Bronchial epithelial cell (primary cell): ENCODE data around the gene TULP4. TPM values are rescaled to one million over a fixed set of nuclear protein-coding genes. Genes with fewer than 3 reads are reported as not detected.

ENCODE experiments used
- DNase-seq: peaks from one replicate; pipeline ENCODE4 v3.0.0-alpha.2; 2010; ENCODE audit warnings: low read depth
- FAIRE-seq: peaks from 2 replicates; lab custom pipeline; 2011; peaks lifted over from hg19 to GRCh38; lab: Jason Lieb, UNC
- H3K27me3 ChIP-seq: 2 replicates; pipeline ENCODE4 v1.5.1; 2011; ENCODE audit warnings: low read length; ENCODE audit not compliant: control insufficient read depth, insufficient read depth
- H3K36me3 ChIP-seq: 2 replicates; pipeline ENCODE4 v1.5.1; 2011; ENCODE audit warnings: low read length; ENCODE audit not compliant: control insufficient read depth, insufficient read depth
- H3K4me3 ChIP-seq: 2 replicates; pipeline ENCODE4 v1.5.1; 2011; ENCODE audit warnings: mild to moderate bottlenecking, low read depth, low read length, control low read depth
- CTCF ChIP-seq: IDR thresholded peaks from 2 replicates; pipeline ENCODE4 v1.5.1; 2011; ENCODE audit warnings: mild to moderate bottlenecking, moderate library complexity, low read length, control low read depth, inconsistent platforms; ENCODE audit not compliant: insufficient read depth, severe bottlenecking
- total RNA-seq: library from RNA; depleted of rRNA; stranded (reverse); fragments of >200 nt; gene quantifications from 2 replicates; pipeline ENCODE4 v1.2.1, GENCODE V29; 2014

TULP4 gene
- total RNA-seq, 1 donor from 2014 or later, result 127 TPM

DNA sequence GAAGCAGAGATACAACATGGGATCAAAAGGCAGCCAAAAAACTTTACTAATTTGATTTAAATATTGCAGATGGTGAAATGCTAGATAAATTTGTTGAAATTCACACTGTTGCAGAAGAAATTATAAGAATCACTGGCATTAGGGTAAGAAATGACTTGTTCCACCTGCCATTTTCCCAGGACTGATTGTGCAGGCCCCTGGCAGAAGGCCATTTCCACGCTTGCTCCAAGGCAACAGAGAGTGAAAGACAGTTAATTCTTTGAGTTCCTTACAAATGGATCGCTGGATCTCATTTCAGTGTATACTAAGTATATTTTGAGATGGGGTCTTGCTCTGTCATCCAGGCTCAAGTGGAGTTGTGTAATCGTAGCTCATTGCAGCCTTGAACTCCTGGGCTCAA is 180.6 kb downstream of the TULP4 start:
- FAIRE-seq, result no peak
- DNase-seq, result no peak
- H3K4me3 ChIP-seq, result no peak overlapping the region
- H3K27me3 ChIP-seq, result no peaks in the 10 kb centered on the region
- no peak for TF ChIP-seq CTCF
- H3K36me3 ChIP-seq, result peaks cover 9% of the 10 kb centered on the region

GRCh38 chr6:158496700-158497099 is 184.4 kb downstream of the TULP4 start:
- no peak for TF ChIP-seq CTCF
- H3K4me3 ChIP-seq, result no peak overlapping the region
- H3K36me3 ChIP-seq, result peaks cover 17% of the 10 kb centered on the region
- no peak for FAIRE-seq
- no peaks in the 10 kb centered on the region for H3K27me3 ChIP-seq
- DNase-seq, result no peak

DNA sequence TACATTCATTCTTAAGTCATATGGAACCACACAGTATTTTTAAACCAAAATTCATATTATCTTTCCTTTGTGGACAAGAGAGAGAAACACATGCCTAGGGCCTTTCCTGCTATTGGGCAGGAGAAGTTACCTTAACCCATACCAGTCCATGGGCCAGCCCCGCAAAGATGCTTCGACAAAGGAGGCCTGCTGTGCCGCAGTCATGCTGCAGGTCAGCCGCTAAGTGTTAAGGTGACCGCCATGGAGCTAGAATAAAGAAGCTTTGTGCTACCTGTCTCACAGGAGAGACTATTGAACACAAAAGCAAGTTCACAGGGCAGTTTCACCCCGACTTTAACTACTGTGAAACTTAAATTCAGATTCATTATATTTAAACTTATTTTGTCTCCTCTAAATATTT is 185.4 kb downstream of the TULP4 start:
- no peak for TF ChIP-seq CTCF
- no peak for DNase-seq
- no peaks in the 10 kb centered on the region for H3K27me3 ChIP-seq
- H3K36me3 ChIP-seq, result peaks cover 17% of the 10 kb centered on the region
- FAIRE-seq, result no peak
- H3K4me3 ChIP-seq, result no peak overlapping the region

DNA sequence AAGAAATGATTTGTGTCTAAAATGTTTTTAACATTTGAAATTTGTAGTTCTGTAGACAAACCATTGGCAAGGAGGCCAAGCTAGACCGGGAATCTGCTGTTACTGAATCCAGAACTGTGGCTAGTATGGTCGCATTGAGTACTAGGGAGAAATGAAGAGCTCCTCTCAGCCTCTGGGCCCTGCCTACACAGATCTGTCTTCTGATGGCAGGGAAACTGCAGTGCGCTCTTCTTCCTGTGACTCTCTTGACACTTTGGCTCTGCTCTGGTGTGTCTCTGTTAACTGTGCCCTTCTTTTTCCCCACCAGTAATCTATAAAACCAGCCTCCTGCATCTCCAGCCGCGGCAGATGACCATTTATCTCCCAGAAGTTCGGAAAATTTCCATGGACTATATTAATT is 186.1 kb downstream of the TULP4 start:
- TF ChIP-seq CTCF, result no peak
- Histone ChIP-seq H3K4me3 (no peak overlapping the region), H3K27me3 (no peaks in the 10 kb centered on the region), H3K36me3 (peaks cover 16% of the 10 kb centered on the region)
- DNase-seq (no peak), FAIRE-seq (no peak)

DNA sequence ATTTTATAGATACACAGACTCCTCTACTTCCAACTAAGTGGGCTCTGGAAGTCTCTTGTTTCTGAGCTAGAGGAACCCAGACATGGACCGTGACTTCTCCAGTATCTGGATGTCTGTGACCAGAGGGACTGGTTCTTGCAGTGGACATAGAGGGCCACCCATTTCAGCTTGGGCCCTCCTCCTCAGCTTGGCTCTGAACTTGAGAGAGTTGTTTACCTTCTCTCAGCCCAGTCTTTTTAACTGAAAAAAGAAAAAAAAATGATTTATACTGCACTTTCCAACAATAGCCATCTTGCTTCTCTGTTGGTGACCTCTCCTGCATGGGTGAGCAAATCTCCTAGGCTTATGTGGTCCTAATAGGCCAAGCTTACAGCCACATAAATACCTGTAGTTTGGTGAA is 187.3 kb downstream of the TULP4 start:
- Histone ChIP-seq H3K4me3 (no peak overlapping the region), H3K36me3 (peaks cover 13% of the 10 kb centered on the region), H3K27me3 (no peaks in the 10 kb centered on the region)
- no peak for TF ChIP-seq CTCF
- DNase-seq (no peak), FAIRE-seq (no peak)

DNA sequence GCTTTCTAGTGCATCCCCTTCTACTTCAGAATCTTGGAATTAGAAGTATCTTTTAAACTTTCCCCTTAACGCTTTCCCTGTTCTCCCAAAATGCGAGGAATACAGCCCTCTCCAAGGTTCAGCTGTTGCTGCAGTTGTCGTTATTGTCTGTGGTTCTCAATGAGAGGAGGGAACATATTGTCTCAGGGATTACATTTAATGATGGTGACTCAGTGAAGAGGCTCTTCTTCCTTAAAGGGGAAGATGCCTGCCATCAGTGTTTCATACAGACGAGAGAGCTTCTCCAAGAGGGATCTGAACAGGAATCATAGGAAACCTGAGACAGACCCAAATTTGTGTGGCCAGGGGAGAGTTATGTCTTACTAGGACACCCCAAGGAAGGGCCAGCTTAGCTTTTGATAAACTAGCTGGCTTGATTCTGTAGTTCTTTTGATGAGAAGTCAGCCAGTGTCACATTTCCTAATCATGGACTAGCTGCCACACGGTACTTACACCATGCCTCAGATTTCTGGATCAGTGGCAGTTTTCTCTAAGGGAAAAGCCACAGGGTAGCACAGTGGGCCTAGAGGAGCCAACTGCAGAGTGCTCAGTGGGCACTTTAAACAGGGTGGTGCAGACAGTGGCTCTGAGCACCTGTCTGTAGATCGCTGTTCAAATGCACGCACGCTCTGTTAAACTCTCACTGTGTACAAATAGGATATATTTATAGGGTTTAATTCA is 187.9 kb downstream of the TULP4 start:
- Histone ChIP-seq H3K4me3 (no peak overlapping the region), H3K27me3 (no peaks in the 10 kb centered on the region), H3K36me3 (peaks cover 14% of the 10 kb centered on the region)
- DNase-seq (peak; percentile 4), FAIRE-seq (no peak)
- TF ChIP-seq CTCF, result no peak
